GM19035 (cell line): Measurements from ENCODE around the gene MYO1E.

Experiments
- ATAC-seq: cut with Tn5 transposase; IDR thresholded peaks from one replicate; pipeline ENCODE4 v1.9.1; 2021; ENCODE audit not compliant: unreplicated experiment

The MYO1E gene

DNA sequence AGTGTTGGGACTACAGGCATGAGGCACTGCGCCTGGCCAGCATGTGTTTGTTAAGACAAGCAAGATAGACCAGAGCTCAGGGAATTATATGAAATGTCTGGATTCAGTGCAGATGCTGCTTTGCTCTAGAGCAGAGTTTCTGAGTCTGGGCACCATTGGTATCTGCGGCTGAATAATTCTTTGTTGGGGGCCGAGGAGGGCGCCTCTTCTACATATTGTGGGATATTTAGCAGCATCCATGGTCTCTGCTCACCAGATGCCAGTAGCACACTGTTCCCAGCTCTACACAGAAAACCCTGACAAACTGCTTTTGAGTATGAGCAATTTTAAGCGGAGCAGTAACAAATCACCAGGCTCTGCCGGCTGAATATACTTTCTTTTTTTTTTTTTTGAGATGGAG is 169.7 kb downstream of the MYO1E start:
- no peak for ATAC-seq

- no peak for ATAC-seq
These were observed 172.1 kb downstream of the MYO1E start for GRCh38 chr15:59200560-59200959.

- ATAC-seq: no peak
These were observed 172.8 kb downstream of the MYO1E start for GRCh38 chr15:59199626-59200465.

- ATAC-seq: no peak
These were observed 175.2 kb downstream of the MYO1E start for GRCh38 chr15:59197454-59197853.

- ATAC-seq: no peak
These were observed 176.3 kb downstream of the MYO1E start for GRCh38 chr15:59196416-59196815.

- ATAC-seq: no peak
These were observed 177.9 kb downstream of the MYO1E start for GRCh38 chr15:59194639-59195325.

GRCh38 chr15:59191855-59192237 is 180.8 kb downstream of the MYO1E start:
- no peak for ATAC-seq

DNA sequence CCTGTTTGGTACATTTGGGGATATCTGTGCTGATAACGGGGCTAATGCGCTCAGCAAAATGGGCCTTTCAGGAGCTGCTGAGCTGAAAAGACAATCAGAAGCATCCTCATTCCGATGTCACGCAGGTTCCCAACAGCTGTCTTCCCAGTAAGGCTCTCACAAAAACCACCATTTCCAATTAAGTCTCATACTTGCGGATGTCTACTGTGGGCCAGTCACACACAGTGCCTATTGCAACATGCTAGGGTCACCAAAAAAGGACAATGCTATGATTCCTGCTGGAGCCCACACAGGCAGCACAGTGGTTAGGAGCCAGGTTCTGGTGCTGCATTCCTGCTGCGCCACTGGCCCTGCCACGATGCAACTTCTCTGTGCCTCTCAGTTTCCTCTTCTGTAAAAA is 182.4 kb downstream of the MYO1E start:
- no peak for ATAC-seq

GRCh38 chr15:59189241-59189640 is 183.4 kb downstream of the MYO1E start:
- ATAC-seq: no peak

DNA sequence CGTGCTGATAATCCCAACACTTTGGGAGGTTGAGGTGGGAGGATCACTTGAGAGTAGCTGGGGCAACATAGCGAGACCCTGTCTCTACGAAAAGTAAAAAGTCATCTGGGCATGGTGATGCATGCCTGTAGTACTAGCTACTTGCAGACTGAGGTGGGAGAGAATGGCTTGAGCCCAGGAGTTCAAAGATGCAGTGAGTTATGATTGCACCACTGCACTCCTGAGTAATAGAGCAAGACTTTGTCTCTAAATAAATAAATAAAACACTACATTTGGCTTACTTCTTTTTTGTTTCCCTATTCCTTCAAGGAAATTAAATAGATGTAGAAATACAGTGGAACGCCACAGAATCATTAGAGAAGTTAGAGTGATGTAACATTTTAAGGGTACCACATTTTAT is 186.2 kb downstream of the MYO1E start:
- no peak for ATAC-seq

DNA sequence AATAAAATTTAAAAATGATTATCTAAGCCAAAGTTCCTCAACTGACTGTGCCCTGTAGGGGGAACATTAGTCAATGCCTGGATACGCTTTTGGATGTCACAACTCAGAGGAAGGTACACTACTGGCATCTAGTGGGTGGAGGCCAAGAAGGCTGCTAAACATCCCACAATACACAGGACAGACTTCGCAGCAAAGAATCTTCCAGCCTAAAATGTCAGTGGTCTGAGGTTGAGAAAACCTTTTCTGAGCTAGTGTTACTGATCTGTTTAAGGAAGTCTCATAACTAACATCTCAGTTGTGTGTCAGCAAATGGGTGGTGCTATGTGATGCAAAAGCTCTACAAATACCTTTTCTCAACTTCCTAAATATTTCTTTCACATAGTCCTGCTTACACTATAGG is 186.9 kb downstream of the MYO1E start:
- no peak for ATAC-seq

- no peak for ATAC-seq
These were observed 191.6 kb downstream of the MYO1E start for GRCh38 chr15:59180945-59181600.

DNA sequence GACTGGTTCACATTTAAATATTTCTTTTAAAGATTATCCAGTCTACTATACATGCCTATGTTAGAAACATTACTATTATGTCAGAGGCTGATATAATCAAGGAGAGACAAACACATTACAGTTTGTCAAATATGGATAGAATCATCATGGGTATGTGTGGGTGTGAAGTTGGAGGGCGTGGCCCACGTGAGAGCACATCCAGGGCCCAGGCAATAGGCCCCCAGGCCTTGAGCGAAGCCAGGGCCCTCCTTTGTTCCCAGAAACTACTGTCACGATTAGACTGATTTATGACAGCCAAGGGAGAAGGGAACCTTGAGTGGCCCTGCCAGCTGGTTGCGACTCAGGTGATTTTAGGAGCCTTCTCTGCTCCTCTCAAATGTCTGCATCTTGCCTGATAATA is 193.0 kb downstream of the MYO1E start:
- no peak for ATAC-seq

DNA sequence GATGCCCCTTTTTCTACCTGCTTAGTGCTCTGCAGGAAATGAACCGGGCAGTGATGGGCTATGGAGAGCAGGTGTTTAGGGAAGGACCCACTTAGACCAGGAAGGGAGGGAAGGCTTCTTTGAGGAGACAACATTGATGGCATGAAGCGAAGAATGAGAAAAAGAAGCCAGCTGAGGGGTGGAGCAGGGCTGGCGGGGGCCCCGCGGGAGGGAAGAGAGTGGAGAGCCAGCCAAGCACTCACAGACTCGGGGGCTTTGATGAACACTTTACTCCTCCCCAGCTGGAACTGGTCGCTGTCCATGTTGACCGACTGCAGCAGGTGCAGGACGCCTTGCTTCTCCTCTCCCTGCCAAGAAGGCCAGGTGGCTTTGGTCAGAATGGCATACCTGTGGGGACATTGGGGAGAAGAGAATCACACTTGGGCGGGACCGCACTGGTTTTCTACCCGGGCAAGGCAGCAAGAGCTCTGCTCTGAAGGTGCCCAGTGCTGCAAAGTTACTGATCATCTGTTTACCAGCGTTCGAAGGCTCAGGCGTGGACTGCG is 194.4 kb downstream of the MYO1E start:
- ATAC-seq: no peak

DNA sequence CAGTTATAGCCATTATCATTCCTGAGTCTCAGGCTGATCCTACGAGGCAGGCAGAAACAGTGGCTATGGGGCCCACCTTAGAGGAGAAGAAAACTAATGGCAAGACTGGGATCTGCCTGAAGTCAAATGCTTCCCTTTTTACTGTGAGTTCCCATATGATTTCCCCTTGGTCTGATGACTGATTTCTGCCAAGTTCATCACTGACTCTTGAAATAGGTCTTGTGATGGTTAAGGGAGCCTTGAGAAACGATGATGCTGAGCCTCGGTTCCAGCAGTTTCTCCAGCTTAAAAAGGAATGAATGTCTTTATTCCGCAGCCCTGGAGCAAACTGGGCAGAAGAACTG is 195.4 kb downstream of the MYO1E start:
- no peak for ATAC-seq

DNA sequence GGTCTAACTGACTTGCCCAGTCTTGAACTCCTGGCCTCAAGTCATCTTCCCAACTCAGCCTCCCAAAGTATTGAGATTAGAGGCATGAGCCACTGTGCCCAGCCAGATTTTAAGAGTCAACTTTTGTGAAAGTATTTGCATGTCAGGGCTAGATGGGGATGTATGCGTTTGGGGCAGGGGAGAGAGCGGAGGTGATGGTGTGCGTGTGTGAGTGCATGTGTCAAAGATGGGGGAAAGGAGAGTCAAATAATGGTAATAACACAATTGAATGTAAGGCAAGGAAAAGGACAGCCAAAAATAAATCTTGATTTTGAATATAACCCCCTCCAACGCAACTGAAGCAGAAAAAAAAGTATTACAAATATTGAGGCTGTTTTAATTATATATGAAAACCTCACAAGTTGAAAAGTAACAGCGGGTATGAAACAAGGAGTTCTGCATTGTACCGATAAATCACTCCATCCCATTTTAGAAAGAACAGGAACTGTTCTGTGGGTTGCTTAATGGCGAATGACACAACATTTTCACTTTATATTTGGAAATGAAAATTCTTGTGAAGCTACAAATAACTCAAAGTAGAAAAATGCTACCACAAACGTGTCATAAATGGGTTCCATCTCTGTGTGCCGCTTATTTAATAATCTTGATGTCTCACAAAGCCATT is 195.9 kb downstream of the MYO1E start:
- ATAC-seq: no peak

DNA sequence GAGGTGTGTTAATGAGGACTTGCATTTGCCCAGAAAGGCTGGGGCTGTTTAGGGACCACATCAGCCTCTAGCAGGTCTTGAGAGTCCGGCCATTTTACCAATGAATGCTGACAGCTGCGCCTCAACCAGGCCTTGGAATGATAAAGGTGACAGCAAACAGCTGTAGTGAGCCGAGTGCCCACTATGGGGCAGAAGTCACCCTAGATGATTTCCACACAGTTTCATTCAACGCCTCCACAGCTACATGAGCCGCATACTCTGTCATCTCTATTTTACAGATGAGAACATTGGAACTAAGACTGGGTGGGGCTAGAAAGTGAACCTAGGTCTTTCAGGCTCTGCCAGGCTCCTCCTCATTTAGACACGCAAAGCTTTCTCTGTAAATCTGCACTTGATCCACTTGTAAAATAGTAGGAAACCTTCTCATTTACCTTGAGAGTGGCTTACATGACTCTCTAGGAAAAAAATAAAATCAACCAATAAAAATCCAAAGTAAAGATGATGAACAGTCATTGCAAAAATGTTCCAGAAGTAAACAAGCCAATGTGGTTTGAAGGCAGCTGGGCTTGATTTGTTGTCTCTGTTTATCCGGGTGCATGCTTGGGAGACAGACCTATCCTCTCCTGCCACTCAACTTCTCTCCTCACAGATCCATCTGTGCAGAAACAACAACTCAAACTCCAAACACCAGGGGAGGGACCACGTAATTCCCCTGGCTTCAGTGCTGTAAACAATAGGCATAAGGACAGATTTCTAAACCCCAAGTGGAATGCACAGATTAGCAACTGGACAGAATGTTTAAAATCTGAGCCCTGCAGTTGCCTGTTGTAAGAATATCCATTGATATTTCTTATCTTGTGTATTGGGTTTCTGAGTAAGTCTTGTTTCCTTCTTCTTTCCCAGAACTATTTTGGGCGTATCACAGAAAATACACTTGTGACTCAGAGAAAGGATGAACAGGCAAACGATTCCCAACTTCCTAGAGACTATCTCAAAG is 197.5 kb downstream of the MYO1E start:
- no peak for ATAC-seq

- no peak for ATAC-seq
These were observed 198.4 kb downstream of the MYO1E start for GRCh38 chr15:59174151-59174834.

- ATAC-seq: no peak
These were observed 199.5 kb downstream of the MYO1E start for GRCh38 chr15:59173194-59173593.
